ENCODE data around the gene TBC1D30. TPM values are rescaled to one million over a fixed set of nuclear protein-coding genes. Genes with fewer than 3 reads are reported as not detected.

Gene TBC1D30
- total RNA-seq, 2 donors from 2014 or later = 68.7 to 91.0 TPM

- ATAC-seq = no peak
- Histone ChIP-seq H3K4me1 (peaks cover 16% of the 10 kb centered on the region), H3K27me3 (no peaks in the 10 kb centered on the region), H3K4me3 (no peak overlapping the region), H3K9me3 (no peaks in the 10 kb centered on the region), H3K27ac (no peak overlapping the region), H3K36me3 (replicated peaks in 1 of 2; ENCODE audit: insufficient read depth in 1 of 2, low read depth in 2 of 2) (no peaks in the 10 kb centered on the region)
- no peak for TF ChIP-seq POLR2A (IDR thresholded peaks at IDR 0.05)
- TF ChIP-seq, protein P1, sequence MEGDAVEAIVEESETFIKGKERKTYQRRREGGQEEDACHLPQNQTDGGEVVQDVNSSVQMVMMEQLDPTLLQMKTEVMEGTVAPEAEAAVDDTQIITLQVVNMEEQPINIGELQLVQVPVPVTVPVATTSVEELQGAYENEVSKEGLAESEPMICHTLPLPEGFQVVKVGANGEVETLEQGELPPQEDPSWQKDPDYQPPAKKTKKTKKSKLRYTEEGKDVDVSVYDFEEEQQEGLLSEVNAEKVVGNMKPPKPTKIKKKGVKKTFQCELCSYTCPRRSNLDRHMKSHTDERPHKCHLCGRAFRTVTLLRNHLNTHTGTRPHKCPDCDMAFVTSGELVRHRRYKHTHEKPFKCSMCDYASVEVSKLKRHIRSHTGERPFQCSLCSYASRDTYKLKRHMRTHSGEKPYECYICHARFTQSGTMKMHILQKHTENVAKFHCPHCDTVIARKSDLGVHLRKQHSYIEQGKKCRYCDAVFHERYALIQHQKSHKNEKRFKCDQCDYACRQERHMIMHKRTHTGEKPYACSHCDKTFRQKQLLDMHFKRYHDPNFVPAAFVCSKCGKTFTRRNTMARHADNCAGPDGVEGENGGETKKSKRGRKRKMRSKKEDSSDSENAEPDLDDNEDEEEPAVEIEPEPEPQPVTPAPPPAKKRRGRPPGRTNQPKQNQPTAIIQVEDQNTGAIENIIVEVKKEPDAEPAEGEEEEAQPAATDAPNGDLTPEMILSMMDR (IDR thresholded peaks at IDR 0.05) = no peak
- intact Hi-C loops (cut with DNase I) = no loop called here
- 54 to 75% methylated on average over 1 of the region's 1 CpG for WGBS, 2 donors
- no peak for DNase-seq
These were observed 92.2 kb downstream of the TBC1D30 start for GRCh38 chr12:64916411-64917261.

DNA sequence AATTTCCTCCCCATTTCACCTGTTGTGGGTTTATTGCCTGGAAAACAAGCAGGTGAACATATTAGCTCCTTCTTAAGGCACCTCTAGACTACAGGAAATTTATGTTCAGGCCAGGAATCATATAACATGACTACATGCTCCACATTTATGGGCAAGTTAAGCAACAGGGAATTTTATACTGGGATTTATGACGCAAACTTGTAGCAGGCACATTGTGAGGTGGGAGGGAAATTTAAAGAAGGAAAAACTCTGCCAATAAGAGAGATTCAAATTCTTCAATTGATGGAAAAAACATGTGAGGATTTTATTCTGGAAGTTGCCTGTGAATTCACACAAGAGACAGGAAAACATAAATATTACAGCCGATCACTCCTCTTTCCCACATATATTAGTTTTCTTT, 93.9 kb downstream of the TBC1D30 start:
- intact Hi-C loops (cut with DNase I) = no loop called here
- no peak overlapping the region for H3K4me3 ChIP-seq
- no peak for ATAC-seq

DNA sequence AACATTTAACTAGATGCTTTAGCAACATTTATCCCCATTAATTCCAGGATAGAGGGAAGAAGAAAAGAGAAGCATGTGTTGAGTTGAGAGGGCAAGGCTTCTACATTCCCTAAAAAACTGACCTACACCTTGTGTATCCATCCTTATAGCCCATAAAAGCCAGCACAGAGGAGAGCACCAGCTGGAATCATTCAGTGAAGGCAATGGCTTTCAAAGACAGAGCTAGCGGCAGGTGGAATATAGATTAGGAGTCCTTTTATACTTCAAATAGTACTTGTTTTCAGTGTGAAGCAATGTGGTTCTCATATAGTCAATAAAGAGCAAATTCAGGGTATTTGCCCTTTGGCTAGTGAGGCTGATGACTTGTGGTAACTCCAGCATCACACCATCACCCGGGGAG, 94.4 kb downstream of the TBC1D30 start:
- ATAC-seq (no peak), DNase-seq (no peak)
- whole genome bisulfite sequencing, 2 donors = 96 to 97% methylated on average over 2 of the region's 2 CpGs
- peaks cover 16% of the 10 kb centered on the region for H3K4me1 ChIP-seq
- TF ChIP-seq, protein P1 (IDR thresholded peaks at IDR 0.05) = no peak
- TF ChIP-seq POLR2A (IDR thresholded peaks at IDR 0.05) = no peak
- no peaks in the 10 kb centered on the region for H3K27me3 ChIP-seq
- H3K9me3 ChIP-seq = no peaks in the 10 kb centered on the region
- no peaks in the 10 kb centered on the region for H3K36me3 ChIP-seq (replicated peaks in 1 of 2; ENCODE audit: insufficient read depth in 1 of 2, low read depth in 2 of 2)
- H3K4me3 ChIP-seq = no peak overlapping the region
- intact Hi-C loops (cut with DNase I) = no loop called here
- no peak overlapping the region for H3K27ac ChIP-seq

More for the DNA sequence above, 93.9 kb downstream of the TBC1D30 start:
- Histone ChIP-seq H3K27ac (no peak overlapping the region), H3K27me3 (no peaks in the 10 kb centered on the region), H3K4me1 (peaks cover 16% of the 10 kb centered on the region), H3K36me3 (replicated peaks in 1 of 2; ENCODE audit: insufficient read depth in 1 of 2, low read depth in 2 of 2) (no peaks in the 10 kb centered on the region), H3K9me3 (no peaks in the 10 kb centered on the region)
- TF ChIP-seq, protein P1 (IDR thresholded peaks at IDR 0.05) = no peak
- TF ChIP-seq POLR2A (IDR thresholded peaks at IDR 0.05) = no peak
- 90 to 98% methylated on average over 2 of the region's 2 CpGs for WGBS, 2 donors
- no peak for DNase-seq

DNA sequence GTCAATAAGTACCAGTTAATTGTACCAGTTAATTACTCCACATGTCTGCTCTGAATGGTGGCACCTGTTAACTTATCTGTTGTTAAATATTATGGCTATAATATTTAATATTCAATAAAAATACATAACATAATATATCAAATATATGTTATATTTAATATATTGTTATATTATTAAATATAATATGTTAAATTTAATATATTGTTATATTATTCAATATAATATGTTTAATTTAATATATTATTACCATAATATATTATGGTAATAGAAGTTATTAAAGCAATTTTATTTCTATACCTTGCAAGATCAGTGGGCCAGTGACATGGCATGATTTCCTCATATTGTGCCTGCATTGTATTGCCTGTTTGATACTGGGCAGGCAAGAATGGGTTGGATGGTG, 98.4 kb downstream of the TBC1D30 start:
- Histone ChIP-seq H3K27ac (no peak overlapping the region), H3K9me3 (no peaks in the 10 kb centered on the region), H3K4me3 (no peak overlapping the region), H3K36me3 (replicated peaks in 1 of 2; ENCODE audit: insufficient read depth in 1 of 2, low read depth in 2 of 2) (no peaks in the 10 kb centered on the region), H3K4me1 (no peaks in the 10 kb centered on the region), H3K27me3 (no peaks in the 10 kb centered on the region)
- intact Hi-C loops (cut with DNase I) = no loop called here
- TF ChIP-seq POLR2A (IDR thresholded peaks at IDR 0.05) = no peak
- TF ChIP-seq, protein P1 (IDR thresholded peaks at IDR 0.05) = no peak
- no peak for ATAC-seq
- DNase-seq = no peak

DNA sequence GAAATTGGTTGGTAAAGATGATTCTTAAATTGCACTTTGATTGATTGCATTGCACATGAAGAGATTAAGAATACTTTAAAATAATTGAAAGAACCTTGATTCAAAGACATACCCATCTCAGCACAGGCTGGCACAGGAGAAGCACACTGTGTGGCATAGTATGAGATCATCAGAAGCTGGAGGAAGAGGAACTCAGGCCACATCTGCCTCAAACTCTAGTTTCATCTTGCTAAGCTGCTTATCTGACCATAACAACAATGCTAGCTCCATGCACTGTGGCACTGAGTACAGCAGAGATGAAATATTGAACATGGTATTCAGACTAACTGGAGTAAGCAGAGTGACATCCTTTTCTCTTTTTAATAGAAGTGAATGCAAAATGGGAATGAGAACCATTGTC, 99.1 kb downstream of the TBC1D30 start:
- Histone ChIP-seq H3K36me3 (replicated peaks in 1 of 2; ENCODE audit: insufficient read depth in 1 of 2, low read depth in 2 of 2) (no peaks in the 10 kb centered on the region), H3K27ac (no peak overlapping the region), H3K4me3 (no peak overlapping the region), H3K27me3 (no peaks in the 10 kb centered on the region), H3K9me3 (no peaks in the 10 kb centered on the region), H3K4me1 (no peaks in the 10 kb centered on the region)
- intact Hi-C loops (cut with DNase I) = no loop called here
- ATAC-seq (no peak), DNase-seq (no peak)
- TF ChIP-seq, protein P1 (IDR thresholded peaks at IDR 0.05) = no peak
- TF ChIP-seq POLR2A (IDR thresholded peaks at IDR 0.05) = no peak
